Measurements from ENCODE around the gene PHF12.
"Not testable (repeated sequence)": the region's sequence is repeated elsewhere in the genome, so short reads cannot be mapped to it uniquely, and the experiment has no call there.

The PHF12 gene

GRCh38 chr17:28907709-28908475 lies 43.4 kb downstream of the PHF12 start:
- DNase-seq (ENCODE audit: low read depth), result peak; percentile 60
- peaks cover 25% of the 10 kb centered on the region for H3K4me1 ChIP-seq (ENCODE audit: control insufficient read depth, insufficient read depth, low read length)
- H3K36me3 ChIP-seq (ENCODE audit: control insufficient read depth, insufficient read depth, low read length, severe bottlenecking), result peaks cover 76% of the 10 kb centered on the region
- peak overlapping the region; percentile 42 for H3K4me3 ChIP-seq (ENCODE audit: low read length)
- H3K27me3 ChIP-seq (replicated peaks; ENCODE audit: control insufficient read depth, insufficient read depth, low read length), result no peaks in the 10 kb centered on the region
- H3K9ac ChIP-seq (ENCODE audit: low read length), result peak overlapping the region; percentile 70
- H3K9me3 ChIP-seq (ENCODE audit: control insufficient read depth, low read length), result no peaks in the 10 kb centered on the region

GRCh38 chr17:28906706-28907438 lies 44.4 kb downstream of the PHF12 start:
- Histone ChIP-seq H3K9me3 (ENCODE audit: control insufficient read depth, low read length) (no peaks in the 10 kb centered on the region), H3K9ac (ENCODE audit: low read length) (peak overlapping the region; percentile 70), H3K36me3 (ENCODE audit: control insufficient read depth, insufficient read depth, low read length, severe bottlenecking) (peaks cover 66% of the 10 kb centered on the region), H3K27me3 (replicated peaks; ENCODE audit: control insufficient read depth, insufficient read depth, low read length) (no peaks in the 10 kb centered on the region), H3K4me3 (ENCODE audit: low read length) (no peak overlapping the region), H3K4me1 (ENCODE audit: control insufficient read depth, insufficient read depth, low read length) (peaks cover 25% of the 10 kb centered on the region)
- DNase-seq (ENCODE audit: low read depth), result no peak

GRCh38 chr17:28906276-28906675 lies 45.0 kb downstream of the PHF12 start:
- peaks cover 60% of the 10 kb centered on the region for H3K36me3 ChIP-seq (ENCODE audit: control insufficient read depth, insufficient read depth, low read length, severe bottlenecking)

GRCh38 chr17:28904800-28905199 lies 46.5 kb downstream of the PHF12 start:
- no peak overlapping the region for H3K9ac ChIP-seq (ENCODE audit: low read length)
- no peak overlapping the region for H3K4me3 ChIP-seq (ENCODE audit: low read length)
- H3K4me1 ChIP-seq (ENCODE audit: control insufficient read depth, insufficient read depth, low read length), result peaks cover 25% of the 10 kb centered on the region
- no peaks in the 10 kb centered on the region for H3K27me3 ChIP-seq (replicated peaks; ENCODE audit: control insufficient read depth, insufficient read depth, low read length)
- no peak for DNase-seq (ENCODE audit: low read depth)
- H3K9me3 ChIP-seq (ENCODE audit: control insufficient read depth, low read length), result no peaks in the 10 kb centered on the region
- H3K36me3 ChIP-seq (ENCODE audit: control insufficient read depth, insufficient read depth, low read length, severe bottlenecking), result peaks cover 45% of the 10 kb centered on the region

More at GRCh38 chr17:28906276-28906675, 45.0 kb downstream of the PHF12 start:
- no peak for DNase-seq (ENCODE audit: low read depth)
- Histone ChIP-seq H3K9ac (ENCODE audit: low read length) (no peak overlapping the region), H3K9me3 (ENCODE audit: control insufficient read depth, low read length) (no peaks in the 10 kb centered on the region), H3K27me3 (replicated peaks; ENCODE audit: control insufficient read depth, insufficient read depth, low read length) (no peaks in the 10 kb centered on the region), H3K4me1 (ENCODE audit: control insufficient read depth, insufficient read depth, low read length) (peaks cover 25% of the 10 kb centered on the region), H3K4me3 (ENCODE audit: low read length) (no peak overlapping the region)

- DNase-seq (ENCODE audit: low read depth); H3K4me3 ChIP-seq (ENCODE audit: low read length); H3K27me3 ChIP-seq (replicated peaks; ENCODE audit: control insufficient read depth, insufficient read depth, low read length); H3K9me3 ChIP-seq (ENCODE audit: control insufficient read depth, low read length); H3K9ac ChIP-seq (ENCODE audit: low read length): not testable (repeated sequence)
- H3K36me3 ChIP-seq (ENCODE audit: control insufficient read depth, insufficient read depth, low read length, severe bottlenecking), result peaks cover 33% of the 10 kb centered on the region
- peaks cover 17% of the 10 kb centered on the region for H3K4me1 ChIP-seq (ENCODE audit: control insufficient read depth, insufficient read depth, low read length)
Measured at GRCh38 chr17:28903546-28903841, 47.8 kb downstream of the PHF12 start.

- DNase-seq (ENCODE audit: low read depth), result peak; percentile 93
Measured at GRCh38 chr17:28902819-28903545, 48.3 kb downstream of the PHF12 start, which contains the start of gene DHRS13. Gene DHRS13, minus strand, starts transcription at chr17:28903079. Its CDS starts 135 bp downstream, at chr17:28902944.

GRCh38 chr17:28901866-28902818 lies 49.2 kb downstream of the PHF12 start:
- H3K9me3 ChIP-seq (ENCODE audit: control insufficient read depth, low read length), result no peaks in the 10 kb centered on the region
- H3K27me3 ChIP-seq (replicated peaks; ENCODE audit: control insufficient read depth, insufficient read depth, low read length), result no peaks in the 10 kb centered on the region
- H3K4me1 ChIP-seq (ENCODE audit: control insufficient read depth, insufficient read depth, low read length), result peaks cover 13% of the 10 kb centered on the region
- H3K9ac ChIP-seq (ENCODE audit: low read length), result peak overlapping the region; percentile 71
- H3K4me3 ChIP-seq (ENCODE audit: low read length), result peak overlapping the region; percentile 81
- DNase-seq (ENCODE audit: low read depth), result peak; percentile 69
- peaks cover 19% of the 10 kb centered on the region for H3K36me3 ChIP-seq (ENCODE audit: control insufficient read depth, insufficient read depth, low read length, severe bottlenecking)

More at GRCh38 chr17:28902819-28903545, 48.3 kb downstream of the PHF12 start, which contains the start of gene DHRS13:
- Histone ChIP-seq H3K36me3 (ENCODE audit: control insufficient read depth, insufficient read depth, low read length, severe bottlenecking) (peaks cover 28% of the 10 kb centered on the region), H3K9ac (ENCODE audit: low read length) (peak within 1 kb of the TSS; percentile 71), H3K27me3 (replicated peaks; ENCODE audit: control insufficient read depth, insufficient read depth, low read length) (no peaks in the 10 kb centered on the region), H3K4me3 (ENCODE audit: low read length) (peak within 1 kb of the TSS; percentile 81), H3K9me3 (ENCODE audit: control insufficient read depth, low read length) (no peaks in the 10 kb centered on the region), H3K4me1 (ENCODE audit: control insufficient read depth, insufficient read depth, low read length) (peaks cover 16% of the 10 kb centered on the region)

- Histone ChIP-seq H3K36me3 (ENCODE audit: control insufficient read depth, insufficient read depth, low read length, severe bottlenecking) (peaks cover 10% of the 10 kb centered on the region), H3K27me3 (replicated peaks; ENCODE audit: control insufficient read depth, insufficient read depth, low read length) (no peaks in the 10 kb centered on the region), H3K4me1 (ENCODE audit: control insufficient read depth, insufficient read depth, low read length) (peaks cover 19% of the 10 kb centered on the region), H3K9ac (ENCODE audit: low read length) (no peak overlapping the region), H3K4me3 (ENCODE audit: low read length) (no peak overlapping the region), H3K9me3 (ENCODE audit: control insufficient read depth, low read length) (no peaks in the 10 kb centered on the region)
- DNase-seq (ENCODE audit: low read depth), result no peak
Measured at GRCh38 chr17:28900986-28901726, 50.2 kb downstream of the PHF12 start.

GRCh38 chr17:28899212-28899815 lies 52.0 kb downstream of the PHF12 start:
- H3K4me3 ChIP-seq (ENCODE audit: low read length), result no peak overlapping the region
- H3K9ac ChIP-seq (ENCODE audit: low read length), result no peak overlapping the region
- DNase-seq (ENCODE audit: low read depth), result no peak
- peaks cover 23% of the 10 kb centered on the region for H3K4me1 ChIP-seq (ENCODE audit: control insufficient read depth, insufficient read depth, low read length)
- no peaks in the 10 kb centered on the region for H3K36me3 ChIP-seq (ENCODE audit: control insufficient read depth, insufficient read depth, low read length, severe bottlenecking)
- no peaks in the 10 kb centered on the region for H3K27me3 ChIP-seq (replicated peaks; ENCODE audit: control insufficient read depth, insufficient read depth, low read length)
- no peaks in the 10 kb centered on the region for H3K9me3 ChIP-seq (ENCODE audit: control insufficient read depth, low read length)

GRCh38 chr17:28898527-28898955 lies 52.8 kb downstream of the PHF12 start:
- peaks cover 23% of the 10 kb centered on the region for H3K4me1 ChIP-seq (ENCODE audit: control insufficient read depth, insufficient read depth, low read length)
- H3K9ac ChIP-seq (ENCODE audit: low read length), result no peak overlapping the region
- H3K9me3 ChIP-seq (ENCODE audit: control insufficient read depth, low read length), result no peaks in the 10 kb centered on the region
- no peak for DNase-seq (ENCODE audit: low read depth)
- no peak overlapping the region for H3K4me3 ChIP-seq (ENCODE audit: low read length)
- H3K36me3 ChIP-seq (ENCODE audit: control insufficient read depth, insufficient read depth, low read length, severe bottlenecking), result no peaks in the 10 kb centered on the region
- H3K27me3 ChIP-seq (replicated peaks; ENCODE audit: control insufficient read depth, insufficient read depth, low read length), result no peaks in the 10 kb centered on the region
